ENCODE data around the gene AGAP3.

The AGAP3 gene

GRCh38 chr7:151186640-151187408, 100.5 kb downstream of the AGAP3 start, which contains the start of gene ASB10:
Gene ASB10, minus strand, starts transcription at chr7:151187250. Its CDS starts 120 bp downstream, at chr7:151187130.
- TF ChIP-seq TAF1 (IDR thresholded peaks at IDR 0.05; ENCODE audit: borderline replicate concordance, insufficient read depth, low read length) (no peak), REST (IDR thresholded peaks at IDR 0.05; ENCODE audit: insufficient read depth in 1 of 2, low read depth in 2 of 2, low read length in 2 of 2) (no peak), FOXP2 (optimal IDR thresholded peaks at IDR 0.05; ENCODE audit: borderline replicate concordance, extremely low read depth, extremely low read length, insufficient read depth) (no peak), SIN3A (IDR thresholded peaks at IDR 0.05; ENCODE audit: borderline replicate concordance, insufficient read depth, low read length) (no peak), POLR2AphosphoS5 (IDR thresholded peaks at IDR 0.05; ENCODE audit: low read depth, low read length) (no peak)

- TF ChIP-seq POLR2AphosphoS5 (IDR thresholded peaks at IDR 0.05; ENCODE audit: low read depth, low read length) (no peak), FOXP2 (optimal IDR thresholded peaks at IDR 0.05; ENCODE audit: borderline replicate concordance, extremely low read depth, extremely low read length, insufficient read depth) (no peak), REST (IDR thresholded peaks at IDR 0.05; ENCODE audit: insufficient read depth in 1 of 2, low read depth in 2 of 2, low read length in 2 of 2) (no peak), SIN3A (IDR thresholded peaks at IDR 0.05; ENCODE audit: borderline replicate concordance, insufficient read depth, low read length) (no peak), TAF1 (IDR thresholded peaks at IDR 0.05; ENCODE audit: borderline replicate concordance, insufficient read depth, low read length) (no peak)
These were observed 101.4 kb downstream of the AGAP3 start for GRCh38 chr7:151187409-151188251.

GRCh38 chr7:151188252-151188542, 101.9 kb downstream of the AGAP3 start:
- TF ChIP-seq SIN3A (IDR thresholded peaks at IDR 0.05; ENCODE audit: borderline replicate concordance, insufficient read depth, low read length) (no peak), TAF1 (IDR thresholded peaks at IDR 0.05; ENCODE audit: borderline replicate concordance, insufficient read depth, low read length) (no peak), POLR2AphosphoS5 (IDR thresholded peaks at IDR 0.05; ENCODE audit: low read depth, low read length) (no peak), FOXP2 (optimal IDR thresholded peaks at IDR 0.05; ENCODE audit: borderline replicate concordance, extremely low read depth, extremely low read length, insufficient read depth) (no peak), REST (IDR thresholded peaks at IDR 0.05; ENCODE audit: insufficient read depth in 1 of 2, low read depth in 2 of 2, low read length in 2 of 2) (no peak)

GRCh38 chr7:151189038-151189437, 102.8 kb downstream of the AGAP3 start:
- TF ChIP-seq REST (IDR thresholded peaks at IDR 0.05; ENCODE audit: insufficient read depth in 1 of 2, low read depth in 2 of 2, low read length in 2 of 2) (no peak), SIN3A (IDR thresholded peaks at IDR 0.05; ENCODE audit: borderline replicate concordance, insufficient read depth, low read length) (no peak), FOXP2 (optimal IDR thresholded peaks at IDR 0.05; ENCODE audit: borderline replicate concordance, extremely low read depth, extremely low read length, insufficient read depth) (no peak), POLR2AphosphoS5 (IDR thresholded peaks at IDR 0.05; ENCODE audit: low read depth, low read length) (no peak), TAF1 (IDR thresholded peaks at IDR 0.05; ENCODE audit: borderline replicate concordance, insufficient read depth, low read length) (no peak)

Data from PFSK-1 (cell line).